Left ventricle myocardium superior (tissue), 1 donor: ENCODE results near the gene CRTAC1. TPM values are rescaled to one million over a fixed set of nuclear protein-coding genes. Genes with fewer than 3 reads are reported as not detected.
A peak's percentile ranks its signal among the peaks of the same experiment; 100 is the strongest.

ENCODE experiments used
- ATAC-seq: fragments of 200-7000 bp; cut with Tn5 transposase; one replicate; pipeline ENCODE4 v1.9.1; 2020; ENCODE audit warnings: mild to moderate bottlenecking, moderate library complexity
- DNase-seq: peaks from one replicate; pipeline ENCODE4 v3.0.0-alpha.2; 2020
- intact Hi-C: fragments of 100-400 bp; cut with micrococcal nuclease; formaldehyde crosslinking; loops from one replicate; pipeline ENCODE4 v1.11.0; 2022
- long read RNA-seq: library from polyadenylated mRNA; unstranded; transcript quantifications from one replicate; pipeline ENCODE4 v2.0.0, GENCODE V29; 2021
- total RNA-seq: library from RNA; stranded (reverse); fragmentation: NEBNext Ultra II Directional; extraction: Animal tissue kit (Norgen Biotek cat#: 25700); gene quantifications from one replicate; pipeline ENCODE4 v1.2.1, GENCODE V29; 2021
- donor health status: DM: no; HTN: yes; CAD: no; lungs with severe emphysema.

CRTAC1 gene
- 1.6 TPM for total RNA-seq
- long read RNA-seq, partial matches to known transcripts = 2 of 2 reads
- long read RNA-seq, other reads (novel, unspliced or antisense) = 0 of 2 reads

- peak; percentile 94 for ATAC-seq
- peak; percentile 83 for DNase-seq
- intact Hi-C loops = no loop called here
These were observed at the start of gene CRTAC1 for GRCh38 chr10:98030093-98030821. CRTAC1 (minus strand) TSS chr10:98030621; CDS start chr10:98030472, 149 bp downstream.

- ATAC-seq (no peak), DNase-seq (no peak)
- intact Hi-C loops = no loop called here
These were observed 48.4 kb upstream of the CRTAC1 start for GRCh38 chr10:98078774-98079173.

GRCh38 chr10:98077223-98077622 is 46.8 kb upstream of the CRTAC1 start:
- ATAC-seq = no peak
- no peak for DNase-seq
- intact Hi-C loops = no loop called here

- intact Hi-C loops = no loop called here
- DNase-seq (no peak), ATAC-seq (no peak)
These were observed 45.7 kb upstream of the CRTAC1 start for GRCh38 chr10:98076086-98076485.

- intact Hi-C loops = no loop called here
- DNase-seq = peak; percentile 36
These were observed 44.0 kb upstream of the CRTAC1 start for GRCh38 chr10:98074315-98074911.

GRCh38 chr10:98067165-98067564 is 36.7 kb upstream of the CRTAC1 start:
- intact Hi-C loops = no loop called here
- DNase-seq (no peak), ATAC-seq (no peak)

More at GRCh38 chr10:98074315-98074911, 44.0 kb upstream of the CRTAC1 start:
- ATAC-seq = no peak

GRCh38 chr10:98063740-98064027 is 33.3 kb upstream of the CRTAC1 start:
- no peak for ATAC-seq

GRCh38 chr10:98062424-98062823 is 32.0 kb upstream of the CRTAC1 start:
- no peak for DNase-seq
- ATAC-seq = no peak
- intact Hi-C loops = no loop called here

More at GRCh38 chr10:98063740-98064027, 33.3 kb upstream of the CRTAC1 start:
- intact Hi-C loops = no loop called here
- DNase-seq = no peak

GRCh38 chr10:98060079-98060478 is 29.7 kb upstream of the CRTAC1 start:
- intact Hi-C loops = no loop called here
- ATAC-seq (no peak), DNase-seq (no peak)

GRCh38 chr10:98058295-98058694 is 27.9 kb upstream of the CRTAC1 start:
- intact Hi-C loops = no loop called here
- no peak for ATAC-seq
- DNase-seq = no peak

GRCh38 chr10:98055841-98056516 is 25.6 kb upstream of the CRTAC1 start:
- DNase-seq = no peak
- ATAC-seq = no peak
- intact Hi-C loops = no loop called here

GRCh38 chr10:98047009-98047741 is 16.8 kb upstream of the CRTAC1 start:
- DNase-seq = peak; percentile 82
- ATAC-seq = peak; percentile 99
- intact Hi-C loops = loop anchor here (10.0 kb wide), 1 partner anchor 282 kb away; no protein-coding TSS in a partner anchor

- ATAC-seq = peak; percentile 53
These were observed 15.5 kb upstream of the CRTAC1 start for GRCh38 chr10:98045785-98046389.

GRCh38 chr10:98041352-98042043 is 11.1 kb upstream of the CRTAC1 start:
- intact Hi-C loops = loop anchor here (5.0 to 10.0 kb wide), 2 partner anchors 124 to 277 kb away; no protein-coding TSS in a partner anchor
- DNase-seq (peak; percentile 58), ATAC-seq (peak; percentile 61)

More at GRCh38 chr10:98045785-98046389, 15.5 kb upstream of the CRTAC1 start:
- DNase-seq = peak; percentile 51
- intact Hi-C loops = loop anchor here (10.0 kb wide), 1 partner anchor 281 kb away; no protein-coding TSS in a partner anchor

GRCh38 chr10:98039690-98040381 is 9.4 kb upstream of the CRTAC1 start:
- DNase-seq = no peak
- intact Hi-C loops = loop anchor here (5.0 to 10.0 kb wide), 2 partner anchors 123 to 275 kb away; no protein-coding TSS in a partner anchor
- peak; percentile 51 for ATAC-seq

GRCh38 chr10:98038288-98038687 is 7.9 kb upstream of the CRTAC1 start:
- no peak for ATAC-seq
- DNase-seq = no peak
- intact Hi-C loops = no loop called here

GRCh38 chr10:98035599-98035998 is 5.2 kb upstream of the CRTAC1 start:
- intact Hi-C loops = no loop called here
- ATAC-seq = no peak
- DNase-seq = no peak

- intact Hi-C loops = no loop called here
- no peak for ATAC-seq
- no peak for DNase-seq
These were observed 3.1 kb upstream of the CRTAC1 start for GRCh38 chr10:98033515-98033914.
